ENCODE data around the gene GTPBP6.

- no peak for TF ChIP-seq CTCF (IDR thresholded peaks at IDR 0.05 in 2 of 3, conservative IDR thresholded peaks at IDR 0.05 in 1 of 3; ENCODE audit: borderline replicate concordance in 1 of 3, insufficient read depth in 1 of 3, low read depth in 2 of 3, low read length in 2 of 3)
- TF ChIP-seq ELF1 (IDR thresholded peaks at IDR 0.05; ENCODE audit: borderline replicate concordance, low read depth) = no peak
- TF ChIP-seq MAX (IDR thresholded peaks at IDR 0.05) = no peak
- no peak for TF ChIP-seq REST (IDR thresholded peaks at IDR 0.05; ENCODE audit: low read depth)
- TF ChIP-seq EZH2 (IDR thresholded peaks at IDR 0.05) = no peak
- no peak for TF ChIP-seq SRF (IDR thresholded peaks at IDR 0.05; ENCODE audit: low read depth)
- TF ChIP-seq ZBTB33 (IDR thresholded peaks at IDR 0.05; ENCODE audit: extremely low read depth, insufficient replicate concordance, low read length) = no peak
- TF ChIP-seq CEBPB (IDR thresholded peaks at IDR 0.05; ENCODE audit: low read depth) = no peak
- TF ChIP-seq POLR2AphosphoS5 (IDR thresholded peaks at IDR 0.05; ENCODE audit: low read depth, low read length) = no peak
- TF ChIP-seq POLR2A (IDR thresholded peaks at IDR 0.05; ENCODE audit: borderline replicate concordance, extremely low read depth, insufficient read depth, insufficient read length) = no peak
- TF ChIP-seq FOSL1 (IDR thresholded peaks at IDR 0.05; ENCODE audit: low read depth) = no peak
- no peak for TF ChIP-seq RAD21 (IDR thresholded peaks at IDR 0.05; ENCODE audit: low read depth)
- TF ChIP-seq CBX3 (IDR thresholded peaks at IDR 0.05; ENCODE audit: low read depth) = no peak
- TF ChIP-seq SP1 (IDR thresholded peaks at IDR 0.05; ENCODE audit: low read depth) = no peak
These were observed 13.4 kb upstream of the GTPBP6 start for GRCh38 chrX:331825-332495.

All from HCT116 (cell line).